HEK293 (cell line): ENCODE measurements around the gene P2RX7.
"Not testable (repeated sequence)": the region's sequence is repeated elsewhere in the genome, so short reads cannot be mapped to it uniquely, and the experiment has no call there.

Source experiments
- CTCF ChIA-PET: fragments of 350-600 bp; formaldehyde crosslinking; extraction: SDS; loops from one replicate; lab custom pipeline; 2021; ENCODE audit warnings: antibody characterized with exemption; lab: Yijun Ruan, JAX
- POLR2A ChIA-PET: fragments of 300-600 bp; formaldehyde crosslinking; extraction: SDS; loops from one replicate; lab custom pipeline; 2020; ENCODE audit warnings: antibody characterized with exemption, inconsistent platforms; lab: Yijun Ruan, JAX
- H3K27ac ChIP-seq: fragments of 200-500 bp; sonication (Bioruptor generic); 2 replicates; pipeline ENCODE4 v1.5.1; 2014; ENCODE audit warnings: low read depth, low read length, control low read depth, inconsistent platforms; ENCODE audit errors: extremely low read depth
- H3K36me3 ChIP-seq, 2 experiments: fragments of 200-500 bp in 1 of 2; sonication (Bioruptor generic) in 1 of 2; 1 replicate in 1 of 2; 2 replicates in 1 of 2; pipeline ENCODE4 v1.5.1; 2014 to 2017; ENCODE audit warnings: inconsistent platforms in 2 of 2, low read length in 2 of 2; ENCODE audit not compliant: control insufficient read depth in 2 of 2, insufficient read depth in 1 of 2
- H3K4me1 ChIP-seq: fragments of 200-500 bp; sonication (Bioruptor generic); 2 replicates; pipeline ENCODE4 v1.5.1; 2014; ENCODE audit warnings: mild to moderate bottlenecking, low read length, inconsistent platforms; ENCODE audit not compliant: control insufficient read depth, insufficient read depth
- H3K4me3 ChIP-seq: 2 replicates; pipeline ENCODE4 v1.5.1; 2011; ENCODE audit warnings: low read depth, mild to moderate bottlenecking, control low read depth, low read length, moderate library complexity
- H3K9me3 ChIP-seq: fragments of 200-500 bp; sonication (Bioruptor generic); 2 replicates; pipeline ENCODE4 v1.5.1; 2014; ENCODE audit warnings: low read depth, low read length, inconsistent platforms; ENCODE audit not compliant: control insufficient read depth, insufficient read depth
- KLF7 ChIP-seq: fragments of 450-650 bp; formaldehyde crosslinking; IDR thresholded peaks from 2 replicates; pipeline ENCODE4 v1.5.1; 2016; ENCODE audit warnings: missing biosample characterization, missing genetic modification characterization, borderline replicate concordance
- SP7 ChIP-seq: fragments of 450-650 bp; formaldehyde crosslinking; IDR thresholded peaks from 2 replicates; pipeline ENCODE4 v1.5.1; 2016; ENCODE audit warnings: missing biosample characterization, missing genetic modification characterization
- ZEB2 ChIP-seq: fragments of 450-650 bp; formaldehyde crosslinking; IDR thresholded peaks from 2 replicates; pipeline ENCODE4 v1.5.1; 2016; ENCODE audit warnings: missing biosample characterization, missing genetic modification characterization
- ZNF146 ChIP-seq: fragments of 450-650 bp; formaldehyde crosslinking; IDR thresholded peaks from 2 replicates; pipeline ENCODE4 v1.5.1; 2016; ENCODE audit warnings: missing biosample characterization, missing genetic modification characterization
- ZNF157 ChIP-seq: fragments of 450-650 bp; formaldehyde crosslinking; IDR thresholded peaks from 2 replicates; pipeline ENCODE4 v1.5.1; 2016; ENCODE audit warnings: missing biosample characterization, missing genetic modification characterization
- ZNF175 ChIP-seq: fragments of 450-650 bp; formaldehyde crosslinking; IDR thresholded peaks from 2 replicates; pipeline ENCODE4 v1.5.1; 2016; ENCODE audit warnings: missing biosample characterization, missing genetic modification characterization
- ZNF23 ChIP-seq: fragments of 450-650 bp; formaldehyde crosslinking; IDR thresholded peaks from 2 replicates; pipeline ENCODE4 v1.5.1; 2016; ENCODE audit warnings: missing biosample characterization, missing genetic modification characterization, borderline replicate concordance
- ZNF292 ChIP-seq: fragments of 450-650 bp; formaldehyde crosslinking; IDR thresholded peaks from 2 replicates; pipeline ENCODE4 v1.5.1; 2016; ENCODE audit warnings: low read depth, missing biosample characterization, missing genetic modification characterization, borderline replicate concordance
- ZNF341 ChIP-seq: fragments of 450-650 bp; formaldehyde crosslinking; IDR thresholded peaks from 2 replicates; pipeline ENCODE4; 2016; ENCODE audit warnings: low read depth, missing biosample characterization, missing genetic modification characterization
- ZNF521 ChIP-seq: fragments of 450-650 bp; formaldehyde crosslinking; IDR thresholded peaks from 2 replicates; pipeline ENCODE4 v1.5.1; 2017; ENCODE audit warnings: missing biosample characterization, mild to moderate bottlenecking, missing genetic modification characterization
- ZNF530 ChIP-seq: fragments of 450-650 bp; formaldehyde crosslinking; IDR thresholded peaks from 2 replicates; pipeline ENCODE4 v1.5.1; 2016; ENCODE audit warnings: low read depth, missing biosample characterization, missing genetic modification characterization
- ZNF624 ChIP-seq: fragments of 450-650 bp; formaldehyde crosslinking; IDR thresholded peaks from 2 replicates; pipeline ENCODE4 v1.5.1; 2017; ENCODE audit warnings: missing biosample characterization, missing genetic modification characterization
- ZNF701 ChIP-seq: fragments of 450-650 bp; formaldehyde crosslinking; IDR thresholded peaks from 2 replicates; pipeline ENCODE4 v1.5.1; 2016; ENCODE audit warnings: missing biosample characterization, missing genetic modification characterization
- ZSCAN16 ChIP-seq: fragments of 450-650 bp; formaldehyde crosslinking; IDR thresholded peaks from 2 replicates; pipeline ENCODE4 v1.5.1; 2016; ENCODE audit warnings: missing biosample characterization, missing genetic modification characterization
- ZSCAN23 ChIP-seq: fragments of 450-650 bp; formaldehyde crosslinking; IDR thresholded peaks from 2 replicates; pipeline ENCODE4 v1.5.1; 2016; ENCODE audit warnings: missing biosample characterization, missing genetic modification characterization
- TF ChIP-seq, protein P1 (sequence below): fragments of 450-650 bp; formaldehyde crosslinking; IDR thresholded peaks from 2 replicates; pipeline ENCODE4 v1.5.1; 2017; ENCODE audit warnings: missing biosample characterization, missing genetic modification characterization
- TF ChIP-seq, protein P2 (sequence below): fragments of 450-650 bp; formaldehyde crosslinking; IDR thresholded peaks from 2 replicates; pipeline ENCODE4 v1.5.1; 2017; ENCODE audit warnings: missing biosample characterization, missing genetic modification characterization
- TF ChIP-seq, protein P3 (sequence below): fragments of 450-650 bp; formaldehyde crosslinking; IDR thresholded peaks from 2 replicates; pipeline ENCODE4 v1.5.1; 2016; ENCODE audit warnings: missing biosample characterization, missing genetic modification characterization, low read depth
- TF ChIP-seq, protein P4 (sequence below): fragments of 450-650 bp; formaldehyde crosslinking; IDR thresholded peaks from 2 replicates; pipeline ENCODE4 v1.5.1; 2016; ENCODE audit warnings: missing biosample characterization, missing genetic modification characterization

Gene P2RX7

DNA sequence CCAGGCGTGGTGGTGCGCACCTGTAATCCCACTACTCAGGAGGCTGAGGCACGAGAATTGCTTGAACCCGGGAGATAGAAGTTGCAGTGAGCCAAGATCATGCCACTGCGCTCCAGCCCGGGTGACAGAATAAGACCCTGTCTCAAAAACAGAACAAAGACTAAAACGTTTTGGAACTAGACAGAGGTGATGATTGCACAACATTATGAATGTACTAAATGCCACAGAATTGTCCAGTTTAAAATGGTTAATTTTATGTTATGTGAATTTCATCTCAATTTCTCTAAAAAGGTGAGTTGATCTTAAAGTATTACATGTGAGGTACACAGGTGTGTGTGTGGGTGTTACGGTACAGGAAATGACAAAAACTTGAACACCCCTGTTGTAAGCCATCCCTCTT is 93.7 kb downstream of the P2RX7 start:
- no peak overlapping the region for H3K4me3 ChIP-seq
- H3K36me3 ChIP-seq: peaks cover 8 to 40% of the 10 kb centered on the region in 2 experiments; a peak in 2 of 3 replicates
- no peaks in the 10 kb centered on the region for H3K9me3 ChIP-seq
- no peak overlapping the region for H3K27ac ChIP-seq
- no peaks in the 10 kb centered on the region for H3K4me1 ChIP-seq
- POLR2A ChIA-PET: no interaction called here
- CTCF ChIA-PET: no interaction called here
- TF ChIP-seq ZNF341 (tag by site-specific recombination) (no peak), SP7 (tag by site-specific recombination) (no peak), ZSCAN23 (no peak), ZNF146 (no peak), KLF7 (tag by site-specific recombination) (no peak), ZNF23 (no peak), ZNF175 (no peak), ZNF157 (tag by site-specific recombination) (no peak), ZSCAN16 (tag by site-specific recombination) (no peak), ZNF521 (no peak), ZNF624 (tag by site-specific recombination) (no peak), ZNF292 (tag by site-specific recombination) (no peak), ZNF701 (tag by site-specific recombination) (no peak), ZEB2 (tag by site-specific recombination) (no peak), ZNF530 (tag by site-specific recombination) (no peak)
- TF ChIP-seq, protein P1, sequence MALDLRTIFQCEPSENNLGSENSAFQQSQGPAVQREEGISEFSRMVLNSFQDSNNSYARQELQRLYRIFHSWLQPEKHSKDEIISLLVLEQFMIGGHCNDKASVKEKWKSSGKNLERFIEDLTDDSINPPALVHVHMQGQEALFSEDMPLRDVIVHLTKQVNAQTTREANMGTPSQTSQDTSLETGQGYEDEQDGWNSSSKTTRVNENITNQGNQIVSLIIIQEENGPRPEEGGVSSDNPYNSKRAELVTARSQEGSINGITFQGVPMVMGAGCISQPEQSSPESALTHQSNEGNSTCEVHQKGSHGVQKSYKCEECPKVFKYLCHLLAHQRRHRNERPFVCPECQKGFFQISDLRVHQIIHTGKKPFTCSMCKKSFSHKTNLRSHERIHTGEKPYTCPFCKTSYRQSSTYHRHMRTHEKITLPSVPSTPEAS (tag by site-specific recombination): no peak
- TF ChIP-seq, protein P2, sequence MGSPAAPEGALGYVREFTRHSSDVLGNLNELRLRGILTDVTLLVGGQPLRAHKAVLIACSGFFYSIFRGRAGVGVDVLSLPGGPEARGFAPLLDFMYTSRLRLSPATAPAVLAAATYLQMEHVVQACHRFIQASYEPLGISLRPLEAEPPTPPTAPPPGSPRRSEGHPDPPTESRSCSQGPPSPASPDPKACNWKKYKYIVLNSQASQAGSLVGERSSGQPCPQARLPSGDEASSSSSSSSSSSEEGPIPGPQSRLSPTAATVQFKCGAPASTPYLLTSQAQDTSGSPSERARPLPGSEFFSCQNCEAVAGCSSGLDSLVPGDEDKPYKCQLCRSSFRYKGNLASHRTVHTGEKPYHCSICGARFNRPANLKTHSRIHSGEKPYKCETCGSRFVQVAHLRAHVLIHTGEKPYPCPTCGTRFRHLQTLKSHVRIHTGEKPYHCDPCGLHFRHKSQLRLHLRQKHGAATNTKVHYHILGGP (tag by site-specific recombination): no peak
- TF ChIP-seq, protein P3, sequence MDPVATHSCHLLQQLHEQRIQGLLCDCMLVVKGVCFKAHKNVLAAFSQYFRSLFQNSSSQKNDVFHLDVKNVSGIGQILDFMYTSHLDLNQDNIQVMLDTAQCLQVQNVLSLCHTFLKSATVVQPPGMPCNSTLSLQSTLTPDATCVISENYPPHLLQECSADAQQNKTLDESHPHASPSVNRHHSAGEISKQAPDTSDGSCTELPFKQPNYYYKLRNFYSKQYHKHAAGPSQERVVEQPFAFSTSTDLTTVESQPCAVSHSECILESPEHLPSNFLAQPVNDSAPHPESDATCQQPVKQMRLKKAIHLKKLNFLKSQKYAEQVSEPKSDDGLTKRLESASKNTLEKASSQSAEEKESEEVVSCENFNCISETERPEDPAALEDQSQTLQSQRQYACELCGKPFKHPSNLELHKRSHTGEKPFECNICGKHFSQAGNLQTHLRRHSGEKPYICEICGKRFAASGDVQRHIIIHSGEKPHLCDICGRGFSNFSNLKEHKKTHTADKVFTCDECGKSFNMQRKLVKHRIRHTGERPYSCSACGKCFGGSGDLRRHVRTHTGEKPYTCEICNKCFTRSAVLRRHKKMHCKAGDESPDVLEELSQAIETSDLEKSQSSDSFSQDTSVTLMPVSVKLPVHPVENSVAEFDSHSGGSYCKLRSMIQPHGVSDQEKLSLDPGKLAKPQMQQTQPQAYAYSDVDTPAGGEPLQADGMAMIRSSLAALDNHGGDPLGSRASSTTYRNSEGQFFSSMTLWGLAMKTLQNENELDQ (tag by site-specific recombination): no peak
- TF ChIP-seq, protein P4, sequence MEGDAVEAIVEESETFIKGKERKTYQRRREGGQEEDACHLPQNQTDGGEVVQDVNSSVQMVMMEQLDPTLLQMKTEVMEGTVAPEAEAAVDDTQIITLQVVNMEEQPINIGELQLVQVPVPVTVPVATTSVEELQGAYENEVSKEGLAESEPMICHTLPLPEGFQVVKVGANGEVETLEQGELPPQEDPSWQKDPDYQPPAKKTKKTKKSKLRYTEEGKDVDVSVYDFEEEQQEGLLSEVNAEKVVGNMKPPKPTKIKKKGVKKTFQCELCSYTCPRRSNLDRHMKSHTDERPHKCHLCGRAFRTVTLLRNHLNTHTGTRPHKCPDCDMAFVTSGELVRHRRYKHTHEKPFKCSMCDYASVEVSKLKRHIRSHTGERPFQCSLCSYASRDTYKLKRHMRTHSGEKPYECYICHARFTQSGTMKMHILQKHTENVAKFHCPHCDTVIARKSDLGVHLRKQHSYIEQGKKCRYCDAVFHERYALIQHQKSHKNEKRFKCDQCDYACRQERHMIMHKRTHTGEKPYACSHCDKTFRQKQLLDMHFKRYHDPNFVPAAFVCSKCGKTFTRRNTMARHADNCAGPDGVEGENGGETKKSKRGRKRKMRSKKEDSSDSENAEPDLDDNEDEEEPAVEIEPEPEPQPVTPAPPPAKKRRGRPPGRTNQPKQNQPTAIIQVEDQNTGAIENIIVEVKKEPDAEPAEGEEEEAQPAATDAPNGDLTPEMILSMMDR (tag by site-specific recombination): no peak

DNA sequence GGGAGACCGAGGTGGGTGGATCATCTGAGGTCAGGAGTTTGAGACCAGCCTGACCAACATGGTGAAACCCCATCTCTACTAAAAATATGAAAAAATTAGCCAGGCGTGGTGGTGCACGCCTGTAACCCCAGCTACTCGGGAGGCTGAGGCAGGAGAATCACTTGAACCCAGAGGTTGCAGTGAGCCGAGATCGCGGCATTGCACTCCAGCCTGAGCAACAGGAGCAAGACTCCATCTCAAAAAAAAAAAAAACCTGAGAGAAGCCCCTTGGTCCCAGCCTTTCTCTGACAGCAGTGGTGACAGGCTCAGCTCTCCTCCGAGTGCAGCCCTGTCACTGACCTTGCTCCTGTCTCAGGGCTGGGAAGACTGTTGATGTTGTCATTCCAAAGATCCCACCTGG is 94.2 kb downstream of the P2RX7 start:
- H3K36me3 ChIP-seq: peaks cover 8 to 38% of the 10 kb centered on the region in 2 experiments; a peak in 2 of 3 replicates
- H3K4me3 ChIP-seq, POLR2A ChIA-PET, H3K27ac ChIP-seq, H3K4me1 ChIP-seq, H3K9me3 ChIP-seq: not testable (repeated sequence)
- CTCF ChIA-PET: interaction anchor here (0.7 kb wide), 1 partner anchor 252 kb away, joined by 3 read pairs; no protein-coding TSS in a partner anchor
